Measurements from ENCODE around the gene MTTP. TPM values are rescaled to one million over a fixed set of nuclear protein-coding genes. Genes with fewer than 3 reads are reported as not detected.

Gene MTTP
- total and polyA plus RNA-seq, 8 donors = 0.21 to 1.2 (median 0.66) TPM

GRCh38 chr4:99629962-99630554 lies 55.4 kb downstream of the MTTP start:
- no peaks in the 10 kb centered on the region for H3K36me3 ChIP-seq
- no peaks in the 10 kb centered on the region for H3K27me3 ChIP-seq
- H3K4me1 ChIP-seq = no peaks in the 10 kb centered on the region
- ATAC-seq (no peak), DNase-seq (no peak)
- no peak overlapping the region for H3K27ac ChIP-seq
- H3K9me3 ChIP-seq = no peaks in the 10 kb centered on the region
- no peak overlapping the region for H3K4me3 ChIP-seq
- intact Hi-C loops (cut with DNase I) = no loop called here
- TF ChIP-seq CTCF (IDR thresholded peaks at IDR 0.05) = no peak

- intact Hi-C loops (cut with DNase I) = no loop called here
- Histone ChIP-seq H3K36me3 (no peaks in the 10 kb centered on the region), H3K9me3 (no peaks in the 10 kb centered on the region), H3K4me1 (no peaks in the 10 kb centered on the region), H3K27me3 (no peaks in the 10 kb centered on the region), H3K4me3 (no peak overlapping the region), H3K27ac (no peak overlapping the region)
- DNase-seq (no peak), ATAC-seq (no peak)
- no peak for TF ChIP-seq CTCF (IDR thresholded peaks at IDR 0.05)
Measured at GRCh38 chr4:99630857-99631360, 56.3 kb downstream of the MTTP start.

GRCh38 chr4:99633772-99634171 lies 59.1 kb downstream of the MTTP start:
- intact Hi-C loops (cut with DNase I) = no loop called here
- no peak for TF ChIP-seq CTCF (IDR thresholded peaks at IDR 0.05)
- Histone ChIP-seq H3K4me1 (no peaks in the 10 kb centered on the region), H3K27ac (no peak overlapping the region), H3K27me3 (no peaks in the 10 kb centered on the region), H3K4me3 (no peak overlapping the region), H3K36me3 (no peaks in the 10 kb centered on the region), H3K9me3 (no peaks in the 10 kb centered on the region)
- no peak for DNase-seq
- ATAC-seq = no peak

- Histone ChIP-seq H3K4me1 (no peaks in the 10 kb centered on the region), H3K27ac (no peak overlapping the region), H3K4me3 (no peak overlapping the region), H3K9me3 (no peaks in the 10 kb centered on the region), H3K27me3 (no peaks in the 10 kb centered on the region), H3K36me3 (no peaks in the 10 kb centered on the region)
- ATAC-seq (no peak), DNase-seq (no peak)
- intact Hi-C loops (cut with DNase I) = no loop called here
- no peak for TF ChIP-seq CTCF (IDR thresholded peaks at IDR 0.05)
Measured at GRCh38 chr4:99634742-99635360, 60.2 kb downstream of the MTTP start.

GRCh38 chr4:99635601-99636000 lies 61.0 kb downstream of the MTTP start:
- ATAC-seq (no peak), DNase-seq (no peak)
- Histone ChIP-seq H3K4me3 (no peak overlapping the region), H3K4me1 (no peaks in the 10 kb centered on the region), H3K9me3 (no peaks in the 10 kb centered on the region), H3K27me3 (no peaks in the 10 kb centered on the region), H3K27ac (no peak overlapping the region), H3K36me3 (no peaks in the 10 kb centered on the region)
- intact Hi-C loops (cut with DNase I) = no loop called here
- no peak for TF ChIP-seq CTCF (IDR thresholded peaks at IDR 0.05)

Measured in left lung (tissue), 10 donors.